RWPE2 (cell line): ENCODE results near the gene SURF4.

Experiments used
- ATAC-seq: fragments of 200-7000 bp; cut with Tn5 transposase; 3 replicates; pipeline ENCODE4 v1.9.1; 2021; ENCODE audit warnings: low read depth
- DNase-seq: peaks from one replicate; pipeline ENCODE4 v3.0.0-alpha.2; 2020; ENCODE audit warnings: low spot score
- H3K27ac ChIP-seq: fragments of 450-650 bp; 2 replicates; pipeline ENCODE4 v1.5.1; 2017; ENCODE audit warnings: mild to moderate bottlenecking; ENCODE audit not compliant: poor library complexity, severe bottlenecking
- H3K27me3 ChIP-seq: fragments of 250-450 bp; sonication (Bioruptor Pico); 2 replicates; pipeline ENCODE4 v1.5.1; 2021; ENCODE audit warnings: mild to moderate bottlenecking, moderate library complexity; ENCODE audit not compliant: insufficient read depth, poor library complexity, severe bottlenecking
- H3K36me3 ChIP-seq: fragments of 250-450 bp; sonication (Bioruptor Pico); 2 replicates; pipeline ENCODE4 v1.5.1; 2020; ENCODE audit warnings: low read depth, mild to moderate bottlenecking, moderate library complexity
- H3K4me1 ChIP-seq: fragments of 250-450 bp; sonication (Bioruptor Pico); 2 replicates; pipeline ENCODE4 v1.5.1; 2021; ENCODE audit warnings: mild to moderate bottlenecking, moderate library complexity; ENCODE audit not compliant: insufficient read depth, poor library complexity, severe bottlenecking
- H3K4me3 ChIP-seq: fragments of 250-450 bp; sonication (Bioruptor Pico); 2 replicates; pipeline ENCODE4 v1.5.1; 2021; ENCODE audit warnings: mild to moderate bottlenecking, moderate library complexity; ENCODE audit not compliant: severe bottlenecking
- H3K9me3 ChIP-seq: fragments of 250-450 bp; sonication (Bioruptor Pico); 2 replicates; pipeline ENCODE4 v1.5.1; 2021; ENCODE audit warnings: mild to moderate bottlenecking, moderate library complexity; ENCODE audit not compliant: severe bottlenecking
- CTCF ChIP-seq: fragments of 450-650 bp; IDR thresholded peaks from one replicate; pipeline ENCODE4 v1.5.1; 2017; ENCODE audit warnings: mild to moderate bottlenecking, moderate library complexity; ENCODE audit not compliant: poor library complexity, severe bottlenecking

SURF4 gene

GRCh38 chr9:133374612-133375115 lies 1.2 kb downstream of the SURF4 start:
- Histone ChIP-seq H3K36me3 (peaks cover 45% of the 10 kb centered on the region), H3K4me1 (no peaks in the 10 kb centered on the region)

GRCh38 chr9:133372144-133372543 lies 3.7 kb downstream of the SURF4 start:
- H3K9me3 ChIP-seq: no peaks in the 10 kb centered on the region
- ATAC-seq: no peak
- peaks cover 67% of the 10 kb centered on the region for H3K36me3 ChIP-seq

More at GRCh38 chr9:133374612-133375115, 1.2 kb downstream of the SURF4 start:
- no peak for TF ChIP-seq CTCF
- Histone ChIP-seq H3K27ac (peak overlapping the region; percentile 89), H3K27me3 (no peaks in the 10 kb centered on the region), H3K9me3 (no peaks in the 10 kb centered on the region), H3K4me3 (peak overlapping the region; percentile 67)
- DNase-seq (no peak), ATAC-seq (no peak)

GRCh38 chr9:133371261-133371711 lies 4.6 kb downstream of the SURF4 start:
- DNase-seq (no peak), ATAC-seq (no peak)
- Histone ChIP-seq H3K4me3 (no peak overlapping the region), H3K9me3 (no peaks in the 10 kb centered on the region), H3K27ac (no peak overlapping the region), H3K27me3 (no peaks in the 10 kb centered on the region), H3K36me3 (peaks cover 75% of the 10 kb centered on the region), H3K4me1 (no peaks in the 10 kb centered on the region)
- no peak for TF ChIP-seq CTCF

More at GRCh38 chr9:133372144-133372543, 3.7 kb downstream of the SURF4 start:
- Histone ChIP-seq H3K4me1 (no peaks in the 10 kb centered on the region), H3K27ac (no peak overlapping the region), H3K4me3 (no peak overlapping the region), H3K27me3 (no peaks in the 10 kb centered on the region)
- no peak for TF ChIP-seq CTCF
- DNase-seq: no peak

GRCh38 chr9:133370685-133371084 lies 5.2 kb downstream of the SURF4 start:
- peaks cover 81% of the 10 kb centered on the region for H3K36me3 ChIP-seq
- ATAC-seq (no peak), DNase-seq (no peak)
- H3K4me1 ChIP-seq: peaks cover 4% of the 10 kb centered on the region
- no peaks in the 10 kb centered on the region for H3K9me3 ChIP-seq
- no peak overlapping the region for H3K4me3 ChIP-seq
- TF ChIP-seq CTCF: no peak
- no peaks in the 10 kb centered on the region for H3K27me3 ChIP-seq
- H3K27ac ChIP-seq: no peak overlapping the region

GRCh38 chr9:133369933-133370332 lies 5.9 kb downstream of the SURF4 start:
- no peaks in the 10 kb centered on the region for H3K27me3 ChIP-seq
- DNase-seq: no peak
- no peak for TF ChIP-seq CTCF
- no peak overlapping the region for H3K27ac ChIP-seq
- H3K9me3 ChIP-seq: no peaks in the 10 kb centered on the region
- no peak for ATAC-seq
- peaks cover 89% of the 10 kb centered on the region for H3K36me3 ChIP-seq
- H3K4me3 ChIP-seq: no peak overlapping the region
- peaks cover 11% of the 10 kb centered on the region for H3K4me1 ChIP-seq
